Muscle layer of duodenum (tissue), 2 donors: ENCODE measurements around the gene CHSY1.
A peak's percentile ranks its signal among the peaks of the same experiment; 100 is the strongest.
"Not testable (repeated sequence)": the region's sequence is repeated elsewhere in the genome, so short reads cannot be mapped to it uniquely, and the experiment has no call there.

ENCODE experiments used
- H3K27ac ChIP-seq: one replicate; pipeline ENCODE4 v1.7.0; 2013; ENCODE audit warnings: mild to moderate bottlenecking, low read length
- H3K27me3 ChIP-seq: one replicate; pipeline ENCODE4 v1.7.0; 2013; ENCODE audit warnings: low read depth, mild to moderate bottlenecking, control low read depth, low read length
- H3K36me3 ChIP-seq, 2 donors: one replicate each; pipeline ENCODE4 v1.7.0; 2013; ENCODE audit warnings: low read length in 2 of 2, control low read depth in 1 of 2, mild to moderate bottlenecking in 1 of 2; ENCODE audit not compliant: insufficient read depth in 2 of 2, control insufficient read depth in 1 of 2
- H3K4me1 ChIP-seq, 2 donors: one replicate each; pipeline ENCODE4 v1.7.0; 2013; ENCODE audit warnings: low read length in 2 of 2, mild to moderate bottlenecking in 2 of 2, control low read depth in 1 of 2, moderate library complexity in 1 of 2; ENCODE audit not compliant: insufficient read depth in 2 of 2, control insufficient read depth in 1 of 2
- H3K4me3 ChIP-seq, 2 donors: one replicate each; pipeline ENCODE4 v1.7.0; 2013; ENCODE audit warnings: low read length in 2 of 2, low read depth in 1 of 2, mild to moderate bottlenecking in 1 of 2
- H3K9me3 ChIP-seq, 2 donors: one replicate each; pipeline ENCODE4 v1.7.0; 2013; ENCODE audit warnings: low read length in 2 of 2, control low read depth in 1 of 2, mild to moderate bottlenecking in 1 of 2; ENCODE audit not compliant: control insufficient read depth in 1 of 2
- donor health status: healthy.

The CHSY1 gene

DNA sequence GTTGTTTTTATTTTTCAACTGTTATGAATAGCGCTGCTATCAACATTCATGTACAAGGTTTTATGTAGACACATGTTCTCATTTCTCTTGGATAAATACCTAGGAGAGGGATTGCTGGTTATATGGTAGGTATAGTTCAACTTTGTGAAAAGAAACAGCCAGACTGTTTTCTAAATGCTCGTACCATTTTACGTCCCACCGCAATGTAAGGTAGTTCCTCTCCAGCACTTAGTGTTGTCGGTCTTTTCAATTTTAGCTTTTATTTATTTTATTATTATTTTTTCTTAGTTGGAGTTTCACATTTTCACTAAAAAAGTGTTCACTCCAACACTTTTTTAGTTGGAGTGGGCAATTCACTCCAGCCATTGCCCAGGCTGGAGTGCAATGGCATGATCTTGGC, 117.1 kb downstream of the CHSY1 start:
- Histone ChIP-seq H3K27me3 (no peaks in the 10 kb centered on the region), H3K4me3 (no peak overlapping the region), H3K9me3 (no peaks in the 10 kb centered on the region), H3K27ac (no peak overlapping the region), H3K4me1 (no peaks in the 10 kb centered on the region), H3K36me3 (no peaks in the 10 kb centered on the region)

DNA sequence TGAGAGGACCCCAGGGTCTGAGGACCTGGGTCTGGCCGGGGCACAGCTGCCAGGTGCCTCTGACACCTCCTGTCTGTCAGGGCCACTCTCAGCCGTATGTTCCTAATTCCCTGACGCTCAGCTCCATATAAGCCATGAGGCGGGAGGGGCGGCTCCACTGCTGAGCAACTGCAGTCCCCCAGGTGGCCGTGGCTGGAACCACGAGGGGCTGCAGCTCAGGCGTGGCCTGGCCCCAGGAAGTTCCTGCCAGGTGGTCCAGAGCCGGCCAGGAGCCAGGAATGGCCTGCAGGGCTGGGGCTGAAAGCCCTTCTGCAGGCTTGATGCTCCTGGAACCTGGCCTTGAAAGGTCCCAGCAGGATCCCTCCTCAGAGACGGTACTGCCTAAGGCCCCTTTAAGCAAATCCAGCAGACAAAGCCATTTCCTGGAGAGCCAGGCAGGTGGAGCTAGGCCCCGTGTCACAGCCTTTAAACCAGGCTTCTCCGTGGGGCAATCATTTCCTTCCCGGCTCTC, 118.0 kb downstream of the CHSY1 start:
- Histone ChIP-seq H3K4me3 (no peak overlapping the region), H3K27me3 (no peaks in the 10 kb centered on the region), H3K9me3 (no peaks in the 10 kb centered on the region), H3K27ac (no peak overlapping the region), H3K4me1 (no peaks in the 10 kb centered on the region), H3K36me3 (no peaks in the 10 kb centered on the region)

DNA sequence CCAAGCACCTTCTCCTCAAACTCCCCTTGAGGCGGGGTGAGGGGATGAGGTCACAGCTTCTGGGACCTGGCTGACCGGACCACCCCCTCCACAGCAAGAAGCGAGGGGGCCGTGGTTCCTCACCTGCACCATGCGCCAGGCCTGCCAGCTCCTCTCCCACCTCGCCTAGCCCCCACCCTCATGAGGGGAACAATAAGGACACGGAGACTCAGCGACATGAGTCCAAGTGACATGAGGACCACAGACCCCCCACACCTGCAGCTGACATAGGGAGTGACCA, 118.7 kb downstream of the CHSY1 start:
- Histone ChIP-seq H3K4me1 (no peaks in the 10 kb centered on the region), H3K36me3 (no peaks in the 10 kb centered on the region), H3K9me3 (no peaks in the 10 kb centered on the region), H3K27me3 (no peaks in the 10 kb centered on the region), H3K27ac (no peak overlapping the region), H3K4me3 (no peak overlapping the region)

DNA sequence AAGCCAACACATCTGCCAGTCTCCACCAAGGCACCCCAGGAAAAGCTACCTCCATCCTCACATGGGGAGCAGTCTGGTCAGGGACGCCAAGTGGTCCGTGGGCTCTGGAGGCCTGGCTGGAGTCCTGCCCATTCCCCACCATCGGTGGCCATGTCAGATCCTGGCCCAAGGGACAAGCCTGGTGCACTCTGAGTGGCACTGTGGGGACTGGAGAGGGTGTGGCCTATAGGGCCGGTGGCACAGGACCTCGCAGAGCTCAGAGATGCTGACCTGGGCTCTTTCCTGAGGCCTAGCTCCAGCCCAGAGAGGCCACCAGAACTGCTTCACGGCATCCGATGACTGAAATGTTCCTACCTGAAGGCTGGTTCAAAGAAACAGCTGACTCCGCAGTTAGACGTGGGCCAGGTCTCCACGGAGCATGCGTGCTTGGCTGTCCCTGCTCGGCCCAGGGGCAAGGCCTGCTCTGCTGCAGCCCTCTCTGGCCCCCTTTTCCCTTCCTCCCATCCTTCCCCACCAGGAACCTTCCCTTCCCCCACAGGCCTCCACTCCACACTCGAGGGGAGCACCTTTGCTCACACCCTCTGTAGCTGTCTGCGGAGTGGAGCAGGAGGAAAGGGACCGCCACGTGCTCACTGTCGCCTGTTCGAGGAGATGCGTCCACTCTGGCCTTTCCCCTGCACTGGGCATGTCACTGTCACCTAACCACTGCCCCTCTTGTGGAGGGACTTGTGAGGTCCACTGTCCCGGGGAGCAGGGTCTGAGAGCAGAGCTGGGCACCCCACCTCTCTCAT, 119.3 kb downstream of the CHSY1 start:
- Histone ChIP-seq H3K27ac (no peak overlapping the region), H3K27me3 (no peaks in the 10 kb centered on the region), H3K36me3 (no peaks in the 10 kb centered on the region), H3K4me3 (no peak overlapping the region), H3K4me1 (peaks cover 0 to 4% of the 10 kb centered on the region in 2 donors), H3K9me3 (no peaks in the 10 kb centered on the region)

DNA sequence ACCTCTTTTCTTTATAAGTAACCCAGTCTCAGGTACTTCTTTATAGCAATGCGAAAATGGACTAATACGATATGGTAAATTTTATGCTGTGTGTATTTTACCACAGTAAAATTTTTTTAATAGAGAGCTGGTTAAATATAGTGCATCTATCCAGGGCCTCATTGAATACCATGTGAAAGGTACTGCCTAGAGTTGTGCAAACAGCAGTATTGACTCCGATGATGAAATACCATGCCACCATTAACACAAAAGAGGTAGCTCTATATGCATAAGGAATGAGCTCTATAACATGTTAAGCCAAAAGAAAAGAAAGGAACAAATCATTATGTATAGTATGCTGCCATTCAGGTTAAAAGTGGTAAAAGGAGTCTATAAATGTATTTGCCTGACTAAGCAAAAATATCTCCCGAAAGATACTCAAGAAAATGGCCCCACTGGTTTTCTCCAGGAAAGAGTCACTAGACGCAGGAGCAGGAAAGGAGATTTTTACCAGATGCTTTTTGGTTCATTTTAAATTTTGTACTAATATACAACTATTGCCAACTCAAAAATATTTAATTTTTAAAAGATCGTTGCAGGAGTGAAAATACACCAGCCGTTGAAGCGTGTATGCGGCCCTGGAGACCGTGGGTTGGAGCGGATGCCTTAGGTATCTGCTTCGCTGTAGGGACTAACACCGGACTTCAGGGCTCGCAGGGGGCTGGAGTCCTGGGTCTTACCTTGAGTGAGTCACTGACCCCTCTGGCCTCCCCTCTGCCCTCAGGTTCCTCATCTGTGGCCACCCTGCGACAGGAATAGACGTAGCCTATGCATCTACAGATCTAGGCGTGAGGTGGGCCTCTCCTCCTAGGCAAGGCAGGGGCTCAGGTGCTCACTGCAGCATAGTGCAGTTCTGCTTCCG, 120.1 kb downstream of the CHSY1 start:
- Histone ChIP-seq H3K27ac (no peak overlapping the region), H3K4me3 (no peak overlapping the region), H3K4me1 (peaks cover 5 to 12% of the 10 kb centered on the region in 2 donors), H3K9me3 (no peaks in the 10 kb centered on the region), H3K36me3 (no peaks in the 10 kb centered on the region), H3K27me3 (no peaks in the 10 kb centered on the region)

DNA sequence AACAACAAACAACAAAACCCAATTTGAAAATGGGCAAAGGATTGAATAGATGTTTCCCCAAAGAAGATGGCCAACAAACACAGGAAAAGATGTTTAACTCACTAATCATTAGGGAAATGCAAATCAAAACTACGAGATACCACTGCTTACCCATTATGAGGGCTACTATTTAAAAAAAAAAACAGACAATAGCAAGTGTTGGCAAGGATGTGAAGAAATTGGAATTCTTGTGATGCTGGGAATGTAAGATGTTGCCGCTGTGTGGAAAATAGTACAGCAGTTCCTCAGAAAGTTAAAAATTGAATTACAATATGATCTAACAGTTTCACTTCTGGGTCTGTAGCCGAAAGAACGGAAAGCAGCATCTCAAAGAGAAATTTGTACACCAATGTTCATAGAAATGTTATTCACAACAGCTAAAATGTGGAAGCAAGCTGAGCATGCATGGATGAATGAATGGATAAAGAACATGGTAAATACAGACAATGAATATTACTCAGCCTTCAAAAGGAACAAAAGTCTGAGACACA, 121.9 kb downstream of the CHSY1 start:
- Histone ChIP-seq H3K4me3 (no peak overlapping the region), H3K4me1 (peaks cover 5 to 15% of the 10 kb centered on the region in 2 donors), H3K9me3 (no peaks in the 10 kb centered on the region), H3K27me3 (no peaks in the 10 kb centered on the region), H3K27ac (no peak overlapping the region), H3K36me3 (no peaks in the 10 kb centered on the region)

DNA sequence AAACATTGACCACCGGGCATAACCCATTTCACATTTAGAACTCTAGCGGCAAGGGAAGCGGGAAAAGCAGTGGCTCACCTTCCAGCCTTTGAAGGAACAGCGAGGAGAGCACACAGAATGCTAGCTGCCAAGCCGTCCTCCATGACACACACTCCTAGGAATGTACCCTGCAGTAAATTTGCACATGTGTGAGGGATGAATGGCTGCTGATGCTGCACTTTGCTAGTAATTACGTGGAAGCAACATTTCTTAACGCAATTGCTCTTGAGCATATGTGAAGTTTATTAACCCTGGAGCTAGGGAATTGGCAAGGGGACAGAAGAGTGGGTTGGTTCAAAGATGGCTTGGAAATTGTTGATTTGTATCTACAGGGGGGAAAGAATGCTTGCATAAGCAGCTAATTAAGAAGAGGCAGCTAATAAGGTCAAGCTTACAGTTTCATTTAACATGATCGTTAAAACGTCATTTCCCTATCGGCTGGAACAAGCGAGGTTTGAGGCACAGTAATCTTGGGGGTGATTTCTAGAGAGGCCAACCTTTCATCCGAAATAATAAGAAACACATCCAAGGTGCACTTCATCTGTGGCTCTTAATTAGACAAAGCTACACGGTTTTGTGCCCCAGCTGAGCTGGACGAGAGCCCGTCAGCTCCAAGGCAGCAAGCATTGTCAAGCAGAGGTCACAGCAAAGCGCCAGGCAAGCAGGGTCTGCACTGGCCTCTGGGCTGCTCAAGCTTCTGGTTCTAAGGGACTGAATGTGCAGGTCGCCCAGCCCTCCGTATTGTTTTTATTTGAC, 123.4 kb downstream of the CHSY1 start:
- Histone ChIP-seq H3K27ac (peak overlapping the region; percentile 67), H3K4me3 (no peak overlapping the region)

DNA sequence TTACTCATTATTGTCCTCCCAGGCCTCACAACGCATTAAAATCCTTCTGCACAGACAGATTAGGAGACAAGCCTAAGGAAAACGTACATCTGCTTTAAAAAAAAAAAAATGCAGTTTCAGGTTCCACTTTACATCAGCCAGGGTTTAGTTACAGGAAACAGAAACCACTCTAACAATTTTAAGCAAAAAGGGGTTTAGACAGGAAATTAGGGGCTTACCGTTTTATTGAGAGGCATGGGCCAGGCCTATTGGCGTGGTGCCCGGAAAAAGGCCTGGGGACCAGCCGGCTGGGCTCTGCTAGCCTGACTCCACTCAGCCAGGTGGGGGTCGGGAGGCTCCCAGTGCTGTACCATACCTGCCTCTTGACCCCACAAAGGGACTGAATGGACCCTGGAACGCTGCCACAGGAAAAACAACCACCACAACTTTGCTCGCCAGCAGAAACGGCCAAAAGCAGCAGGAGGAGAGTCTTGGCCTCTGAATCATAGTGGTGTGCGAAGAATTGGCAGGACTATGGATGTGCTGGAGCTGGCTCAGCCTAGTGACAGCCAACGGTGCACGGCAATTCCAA, 124.3 kb downstream of the CHSY1 start:
- no peak overlapping the region for H3K4me3 ChIP-seq
- H3K9me3 ChIP-seq, result no peaks in the 10 kb centered on the region
- peak overlapping the region; percentile 67 for H3K27ac ChIP-seq
- no peaks in the 10 kb centered on the region for H3K27me3 ChIP-seq
- H3K36me3 ChIP-seq, result no peaks in the 10 kb centered on the region
- peaks cover 5 to 15% of the 10 kb centered on the region in 2 donors for H3K4me1 ChIP-seq

More for the DNA sequence above, 123.4 kb downstream of the CHSY1 start:
- H3K27me3 ChIP-seq, result no peaks in the 10 kb centered on the region
- peaks cover 5 to 15% of the 10 kb centered on the region in 2 donors for H3K4me1 ChIP-seq
- H3K36me3 ChIP-seq, result no peaks in the 10 kb centered on the region
- H3K9me3 ChIP-seq, result no peaks in the 10 kb centered on the region

DNA sequence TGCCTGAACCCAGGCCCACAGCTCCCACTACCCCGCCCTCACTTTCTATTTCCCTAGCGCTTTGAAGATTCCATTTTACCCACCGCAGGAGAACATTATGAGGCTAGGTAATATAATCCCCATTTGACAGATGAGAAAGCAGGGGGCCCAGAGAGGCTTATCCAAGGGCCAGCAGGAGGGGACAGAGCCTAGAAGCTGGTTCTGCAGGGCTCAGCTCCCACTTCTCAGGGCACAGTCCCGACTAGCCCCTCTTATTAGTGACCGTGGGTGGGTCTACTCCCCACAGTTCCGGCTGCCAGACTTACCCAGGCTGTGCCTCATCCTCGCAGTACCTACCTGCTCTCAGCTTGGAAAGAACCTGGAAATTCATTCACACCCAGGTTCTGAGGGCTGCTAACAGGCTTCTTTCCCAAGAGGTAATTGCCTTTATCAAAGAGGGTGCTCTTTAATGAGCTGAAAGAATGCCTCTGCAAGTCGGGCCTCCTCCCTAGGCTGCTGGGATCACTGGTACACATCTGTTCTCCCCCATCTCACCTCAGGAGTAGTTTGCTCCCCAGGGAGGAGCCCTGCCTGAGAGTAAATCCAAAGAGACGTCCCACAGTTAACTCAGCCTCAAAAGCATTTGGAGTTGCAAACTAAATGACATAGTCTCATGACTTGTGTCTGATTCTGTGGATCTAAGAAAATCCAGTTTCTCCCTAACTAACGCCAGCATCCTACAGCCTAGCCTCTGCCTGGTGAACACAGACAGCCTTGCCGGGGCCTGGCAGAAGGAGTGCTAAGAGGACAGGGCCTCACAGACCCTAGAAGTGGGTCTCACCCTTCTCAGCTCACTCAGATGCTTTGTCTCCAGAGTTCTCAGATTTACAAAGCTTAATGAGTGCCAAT, 125.0 kb downstream of the CHSY1 start:
- Histone ChIP-seq H3K4me3 (no peak overlapping the region), H3K27me3 (no peaks in the 10 kb centered on the region), H3K4me1 (peaks cover 5 to 17% of the 10 kb centered on the region in 2 donors), H3K27ac (peak overlapping the region; percentile 67), H3K36me3 (no peaks in the 10 kb centered on the region), H3K9me3 (no peaks in the 10 kb centered on the region)

DNA sequence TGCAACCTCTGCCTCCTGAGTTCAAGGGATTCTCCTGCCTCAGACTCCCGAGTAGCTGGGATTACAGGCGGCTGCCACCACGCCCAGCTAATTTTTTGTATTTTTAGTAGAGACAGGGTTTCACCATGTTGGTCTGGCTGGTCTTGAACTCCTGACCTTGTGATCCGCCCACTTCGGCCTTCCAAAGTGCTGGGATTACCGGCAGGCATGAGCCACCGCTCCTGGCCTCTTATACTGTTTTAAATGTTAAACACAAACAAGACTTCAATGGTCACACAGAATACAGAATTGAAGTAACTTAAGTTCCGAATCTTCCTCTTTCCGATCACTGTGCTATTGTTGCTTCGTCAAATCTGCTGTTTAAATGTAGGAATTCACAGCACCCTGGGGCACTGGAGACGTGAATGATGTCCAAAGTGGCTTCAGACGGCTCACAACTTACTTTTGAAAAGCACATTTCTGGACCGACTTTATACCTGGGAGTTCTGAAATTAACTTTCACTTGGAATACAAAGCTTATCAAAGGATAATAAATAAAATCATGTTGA, 125.9 kb downstream of the CHSY1 start:
- not testable (repeated sequence) for H3K9me3 ChIP-seq, H3K36me3 ChIP-seq, H3K27me3 ChIP-seq, H3K27ac ChIP-seq, H3K4me3 ChIP-seq
- peaks cover 5 to 25% of the 10 kb centered on the region in 2 donors for H3K4me1 ChIP-seq
